HFF-Myc (cell line): ENCODE measurements around the gene HCST.
A peak's percentile ranks its signal among the peaks of the same experiment; 100 is the strongest.

Experiments
- DNase-seq: peaks from one replicate; pipeline ENCODE4 v3.0.0-alpha.2; 2011; ENCODE audit warnings: low read depth; ENCODE audit errors: extremely low read depth
- H3K4me3 ChIP-seq: replicated peaks from 2 replicates; pipeline ENCODE4 v1.5.1; 2011; ENCODE audit warnings: low read depth, mild to moderate bottlenecking, control low read depth, low read length
- TF ChIP-seq, protein P1 (sequence below): IDR thresholded peaks from 2 replicates; pipeline ENCODE4 v1.5.1; 2012; ENCODE audit warnings: mild to moderate bottlenecking, low read depth, low read length, control low read depth; ENCODE audit errors: missing control alignments

HCST gene, protein sequence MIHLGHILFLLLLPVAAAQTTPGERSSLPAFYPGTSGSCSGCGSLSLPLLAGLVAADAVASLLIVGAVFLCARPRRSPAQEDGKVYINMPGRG

DNA sequence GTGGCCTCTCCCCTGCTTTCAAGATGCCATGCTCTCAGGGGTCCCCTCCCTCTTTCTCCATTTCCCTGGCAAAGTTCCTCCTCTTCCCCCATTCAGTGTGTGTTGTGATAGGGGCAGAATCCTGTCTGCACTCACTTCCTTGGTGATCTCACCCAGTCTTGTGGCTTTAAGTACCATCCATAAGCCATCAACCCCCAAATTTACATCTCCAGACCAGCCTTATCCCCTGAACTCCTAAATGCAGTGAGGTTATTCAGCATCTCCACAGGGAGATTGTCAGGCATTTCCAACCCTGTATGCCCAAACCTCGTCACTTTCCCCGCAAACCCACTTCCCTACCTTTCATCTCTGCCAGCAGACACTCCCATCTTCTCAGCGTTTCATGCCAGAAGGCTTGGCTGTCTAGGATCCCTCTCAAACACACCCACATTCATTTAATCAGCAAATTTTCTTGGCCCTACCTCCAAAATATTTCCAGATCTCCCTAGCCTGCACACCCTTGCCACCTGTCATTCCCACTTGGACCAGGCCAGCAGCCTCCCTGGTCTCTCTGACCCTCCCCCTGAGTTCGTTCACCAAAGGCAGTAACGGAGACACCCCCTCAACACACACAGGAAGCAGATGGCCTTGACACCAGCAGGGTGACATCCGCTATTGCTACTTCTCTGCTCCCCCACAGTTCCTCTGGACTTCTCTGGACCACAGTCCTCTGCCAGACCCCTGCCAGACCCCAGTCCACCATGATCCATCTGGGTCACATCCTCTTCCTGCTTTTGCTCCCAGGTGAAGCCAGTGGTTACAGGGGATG, at the start of gene HCST:
TSS of gene HCST (plus strand) at position 676 of the 808 bp plus-strand sequence. CDS start at position 741, 65 bp downstream.
- TF ChIP-seq, protein P1, sequence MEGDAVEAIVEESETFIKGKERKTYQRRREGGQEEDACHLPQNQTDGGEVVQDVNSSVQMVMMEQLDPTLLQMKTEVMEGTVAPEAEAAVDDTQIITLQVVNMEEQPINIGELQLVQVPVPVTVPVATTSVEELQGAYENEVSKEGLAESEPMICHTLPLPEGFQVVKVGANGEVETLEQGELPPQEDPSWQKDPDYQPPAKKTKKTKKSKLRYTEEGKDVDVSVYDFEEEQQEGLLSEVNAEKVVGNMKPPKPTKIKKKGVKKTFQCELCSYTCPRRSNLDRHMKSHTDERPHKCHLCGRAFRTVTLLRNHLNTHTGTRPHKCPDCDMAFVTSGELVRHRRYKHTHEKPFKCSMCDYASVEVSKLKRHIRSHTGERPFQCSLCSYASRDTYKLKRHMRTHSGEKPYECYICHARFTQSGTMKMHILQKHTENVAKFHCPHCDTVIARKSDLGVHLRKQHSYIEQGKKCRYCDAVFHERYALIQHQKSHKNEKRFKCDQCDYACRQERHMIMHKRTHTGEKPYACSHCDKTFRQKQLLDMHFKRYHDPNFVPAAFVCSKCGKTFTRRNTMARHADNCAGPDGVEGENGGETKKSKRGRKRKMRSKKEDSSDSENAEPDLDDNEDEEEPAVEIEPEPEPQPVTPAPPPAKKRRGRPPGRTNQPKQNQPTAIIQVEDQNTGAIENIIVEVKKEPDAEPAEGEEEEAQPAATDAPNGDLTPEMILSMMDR: no peak
- H3K4me3 ChIP-seq: peak within 1 kb of the TSS; percentile 37
- no peak for DNase-seq

DNA sequence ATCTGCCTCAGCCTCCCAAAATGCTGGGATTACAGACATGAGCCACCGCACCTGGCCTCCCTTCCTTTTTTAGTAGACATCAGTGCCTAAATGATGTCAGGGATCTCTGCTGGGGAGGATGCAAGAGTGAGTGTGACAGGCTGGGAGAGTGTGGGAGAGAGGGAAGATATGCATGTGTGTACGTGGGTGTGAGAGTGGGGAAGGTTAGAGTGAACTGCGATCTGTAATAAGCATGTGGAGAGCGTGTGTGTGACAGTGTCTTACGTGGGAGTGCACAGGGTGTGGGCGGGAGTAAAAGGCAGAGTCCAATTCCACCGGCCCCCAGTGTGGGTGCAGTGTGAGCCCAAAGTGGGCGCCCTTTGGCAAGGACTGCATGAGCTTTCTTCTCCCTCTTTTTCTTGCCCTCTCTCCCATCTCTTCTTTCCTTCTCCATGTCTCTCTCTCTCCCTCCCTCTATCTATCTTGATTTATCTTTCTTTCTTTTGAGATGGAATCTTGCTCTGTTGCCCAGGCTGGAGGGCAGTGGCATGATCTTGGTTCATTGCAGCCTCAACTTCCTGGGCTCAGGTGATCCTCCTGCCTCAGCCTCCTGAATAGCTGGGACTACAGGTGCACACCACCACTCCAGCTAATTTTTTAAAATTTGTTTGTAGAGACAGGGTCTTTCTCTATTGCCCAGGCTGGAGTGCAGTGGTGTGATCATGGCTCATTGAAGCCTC, 49.1 kb upstream of the HCST start:
- TF ChIP-seq, protein P1: no peak
- H3K4me3 ChIP-seq: no peak overlapping the region
- no peak for DNase-seq

DNA sequence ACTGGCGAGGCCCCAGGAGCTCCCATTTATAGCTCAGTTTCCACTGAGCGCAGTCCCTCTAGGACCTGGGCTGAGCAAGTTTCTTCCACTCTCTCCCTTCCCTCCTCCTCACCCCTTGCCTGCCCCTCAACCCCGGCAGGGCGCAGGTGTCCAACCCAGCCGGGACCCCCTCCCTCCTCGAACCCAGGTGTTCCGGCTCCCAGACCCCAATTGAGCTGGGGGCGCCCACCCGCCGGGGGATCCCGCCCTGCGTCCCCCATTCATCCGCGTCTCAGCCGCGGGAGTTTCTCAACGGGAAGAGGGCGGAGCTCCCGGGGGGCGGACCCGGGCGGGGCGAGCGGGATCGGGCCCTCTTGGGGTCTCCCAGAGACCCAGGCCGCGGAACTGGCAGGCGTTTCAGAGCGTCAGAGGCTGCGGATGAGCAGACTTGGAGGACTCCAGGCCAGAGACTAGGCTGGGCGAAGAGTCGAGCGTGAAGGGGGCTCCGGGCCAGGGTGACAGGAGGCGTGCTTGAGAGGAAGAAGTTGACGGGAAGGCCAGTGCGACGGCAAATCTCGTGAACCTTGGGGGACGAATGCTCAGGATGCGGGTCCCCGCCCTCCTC, 45.7 kb upstream of the HCST start, which contains the start of gene KIRREL2:
TSS of gene KIRREL2 (plus strand) at position 366 of the 604 bp plus-strand sequence. CDS start at position 575, 209 bp downstream.
- H3K4me3 ChIP-seq: peak within 1 kb of the TSS; percentile 29
- no peak for DNase-seq
- TF ChIP-seq, protein P1: no peak

DNA sequence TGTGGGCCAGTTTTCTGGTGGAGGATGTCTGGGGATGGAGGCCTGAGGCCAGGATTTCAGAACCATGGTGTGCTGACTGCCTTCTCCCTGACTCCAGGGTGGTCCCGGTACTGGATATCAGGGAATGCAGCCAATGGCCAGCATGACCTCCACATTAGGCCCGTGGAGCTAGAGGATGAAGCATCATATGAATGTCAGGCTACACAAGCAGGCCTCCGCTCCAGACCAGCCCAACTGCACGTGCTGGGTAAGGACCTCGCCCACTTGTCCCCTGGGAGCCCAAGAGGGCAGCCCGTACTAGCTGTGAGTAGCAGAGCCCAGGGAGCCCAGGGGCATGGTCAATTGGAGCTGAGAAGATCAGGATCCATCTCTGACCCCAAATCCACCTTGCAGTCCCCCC, 44.0 kb upstream of the HCST start:
- DNase-seq: no peak
- TF ChIP-seq, protein P1: no peak

DNA sequence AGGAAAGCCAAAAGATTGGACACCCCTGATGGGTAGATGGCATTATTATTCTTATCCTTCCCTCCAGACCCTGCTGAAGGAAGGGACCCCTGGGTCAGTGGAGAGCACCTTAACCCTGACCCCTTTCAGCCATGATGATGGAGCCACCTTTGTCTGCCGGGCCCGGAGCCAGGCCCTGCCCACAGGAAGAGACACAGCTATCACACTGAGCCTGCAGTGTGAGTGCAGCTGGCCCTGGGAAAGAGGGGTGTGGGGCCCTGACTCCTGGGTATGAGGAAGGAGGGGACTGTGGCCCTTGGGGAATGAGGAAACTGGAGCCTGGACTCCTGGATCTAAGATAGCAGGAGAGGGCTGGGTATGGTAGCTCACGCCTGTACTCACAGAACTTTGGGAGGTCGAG, 42.9 kb upstream of the HCST start:
- no peak overlapping the region for H3K4me3 ChIP-seq
- no peak for DNase-seq
- TF ChIP-seq, protein P1: no peak

More for the DNA sequence above, 44.0 kb upstream of the HCST start:
- no peak overlapping the region for H3K4me3 ChIP-seq

DNA sequence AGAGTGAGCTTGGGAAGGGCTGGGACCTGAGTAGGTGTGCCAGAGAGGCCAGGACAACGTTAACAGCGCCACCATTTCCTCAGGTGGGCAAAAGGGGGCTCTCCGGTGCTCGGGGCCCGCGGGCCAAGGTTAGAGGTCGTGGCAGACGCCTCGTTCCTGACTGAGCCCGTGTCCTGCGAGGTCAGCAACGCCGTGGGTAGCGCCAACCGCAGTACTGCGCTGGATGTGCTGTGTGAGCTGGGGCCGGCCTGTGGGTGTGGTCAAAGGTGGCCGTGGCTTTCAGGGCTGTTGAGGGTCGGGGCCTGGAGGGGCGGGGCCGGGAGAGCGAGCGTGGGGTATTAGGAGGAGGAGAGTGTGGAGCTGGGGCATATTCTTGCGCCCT, 41.9 kb upstream of the HCST start:
- H3K4me3 ChIP-seq: no peak overlapping the region
- TF ChIP-seq, protein P1: no peak
- DNase-seq: no peak
